Testis (tissue), 3 donors: Measurements from ENCODE around the gene ABRAXAS1. TPM values are rescaled to one million over a fixed set of nuclear protein-coding genes. Genes with fewer than 3 reads are reported as not detected.

Experiments
- DNase-seq: peaks from one replicate; pipeline ENCODE4 v3.0.0-alpha.2; 2019
- H3K27ac ChIP-seq, 2 donors: fragments of 200-600 bp; sonication (generic); one replicate each; pipeline ENCODE4 v1.5.1; 2019
- H3K27me3 ChIP-seq: fragments of 200-600 bp; sonication (generic); one replicate; pipeline ENCODE4 v1.5.1; 2019
- H3K36me3 ChIP-seq: fragments of 200-600 bp; sonication (generic); one replicate; pipeline ENCODE4 v1.5.1; 2017; ENCODE audit warnings: low read depth; ENCODE audit errors: missing control alignments
- H3K4me1 ChIP-seq: fragments of 200-600 bp; sonication (generic); one replicate; pipeline ENCODE4 v1.5.1; 2019
- H3K4me3 ChIP-seq, 2 donors: fragments of 200-600 bp; sonication (generic); one replicate each; pipeline ENCODE4 v1.5.1; 2017 to 2019
- H3K9me3 ChIP-seq: fragments of 200-600 bp; sonication (generic); one replicate; pipeline ENCODE4 v1.5.1; 2017
- CTCF ChIP-seq, 3 experiments: fragments of 450-650 bp in 2 of 3; fragments of 200-600 bp in 1 of 3; sonication (generic) in 1 of 3; IDR thresholded peaks; one replicate each; pipeline ENCODE4 v1.5.1; 2016 to 2019; ENCODE audit warnings: antibody characterized with exemption in 3 of 3, mild to moderate bottlenecking in 2 of 3, moderate library complexity in 1 of 3
- POLR2A ChIP-seq: fragments of 450-650 bp; IDR thresholded peaks from one replicate; pipeline ENCODE4 v1.6.1; 2017; ENCODE audit warnings: antibody characterized with exemption, mild to moderate bottlenecking, moderate library complexity
- WGBS, 2 donors: methylation state at CpG; one replicate each; pipeline ENCODE4 v1.1.5; 2018; 5-methylcytosine and 5-hydroxymethylcytosine counted together
- intact Hi-C: fragments of 100-400 bp; cut with DNase I; formaldehyde crosslinking; loops from one replicate; pipeline ENCODE4 v1.15.1; 2023; ENCODE audit warnings: low total_unique reads
- polyA plus RNA-seq: library from polyadenylated mRNA; stranded (reverse); fragments of 350-450 nt; fragmentation: Illumina TruSeq; extraction: RNeasy Lipid Tissue Mini Kit (QIAGEN cat#74804); gene quantifications from one replicate; pipeline ENCODE4 v1.2.3, GENCODE V29; 2014; ENCODE audit warnings: low read depth, low replicate concordance; ENCODE audit not compliant: insufficient read depth
- total RNA-seq, 2 donors: library from RNA; depleted of rRNA; stranded (reverse); fragments of >200 nt; gene quantifications; one replicate each; pipeline ENCODE4 v1.2.3, GENCODE V29; 2016

The ABRAXAS1 gene
- total and polyA plus RNA-seq, 3 donors from 2014 or later, result 22.7 to 30.7 (median 25.0) TPM

- no peaks in the 10 kb centered on the region for H3K27me3 ChIP-seq
- WGBS, 2 donors, result 89 to 94% methylated on average over 4 of the region's 4 CpGs
- no peaks in the 10 kb centered on the region for H3K36me3 ChIP-seq
- no peak overlapping the region for H3K27ac ChIP-seq
- H3K4me3 ChIP-seq, result no peak overlapping the region
- intact Hi-C loops, result no loop called here
- no peak for TF ChIP-seq CTCF (IDR thresholded peaks at IDR 0.05)
- no peak for TF ChIP-seq POLR2A
- DNase-seq, result no peak
- H3K9me3 ChIP-seq, result no peaks in the 10 kb centered on the region
- H3K4me1 ChIP-seq, result no peaks in the 10 kb centered on the region
Measured at GRCh38 chr4:83436680-83437079, 48.2 kb downstream of the ABRAXAS1 start.

GRCh38 chr4:83431200-83431599, 53.7 kb downstream of the ABRAXAS1 start:
- Histone ChIP-seq H3K36me3 (no peaks in the 10 kb centered on the region), H3K27ac (no peak overlapping the region), H3K4me1 (no peaks in the 10 kb centered on the region), H3K9me3 (no peaks in the 10 kb centered on the region), H3K27me3 (no peaks in the 10 kb centered on the region), H3K4me3 (no peak overlapping the region)
- TF ChIP-seq POLR2A (no peak), CTCF (IDR thresholded peaks at IDR 0.05) (no peak)
- no peak for DNase-seq
- 89 to 95% methylated on average over 1 of the region's 1 CpG for WGBS, 2 donors
- intact Hi-C loops, result no loop called here

GRCh38 chr4:83418211-83418610, 66.7 kb downstream of the ABRAXAS1 start:
- no peak for DNase-seq
- no peaks in the 10 kb centered on the region for H3K4me1 ChIP-seq
- no peaks in the 10 kb centered on the region for H3K27me3 ChIP-seq
- H3K9me3 ChIP-seq, result no peaks in the 10 kb centered on the region
- intact Hi-C loops, result no loop called here
- no peak overlapping the region for H3K27ac ChIP-seq
- H3K4me3 ChIP-seq, result no peak overlapping the region
- TF ChIP-seq POLR2A, result no peak
- TF ChIP-seq CTCF (IDR thresholded peaks at IDR 0.05), result no peak
- H3K36me3 ChIP-seq, result no peaks in the 10 kb centered on the region

GRCh38 chr4:83417566-83417965, 67.3 kb downstream of the ABRAXAS1 start:
- 80% methylated on average over 4 of the region's 4 CpGs for WGBS, 2 donors
- intact Hi-C loops, result no loop called here

More at GRCh38 chr4:83417566-83417965, 67.3 kb downstream of the ABRAXAS1 start:
- no peaks in the 10 kb centered on the region for H3K36me3 ChIP-seq
- no peaks in the 10 kb centered on the region for H3K4me1 ChIP-seq
- no peak overlapping the region for H3K27ac ChIP-seq
- no peak overlapping the region for H3K4me3 ChIP-seq
- no peak for DNase-seq
- TF ChIP-seq POLR2A (no peak), CTCF (IDR thresholded peaks at IDR 0.05) (no peak)
- H3K9me3 ChIP-seq, result no peaks in the 10 kb centered on the region
- H3K27me3 ChIP-seq, result no peaks in the 10 kb centered on the region
